ENCODE data around the gene GNB1. TPM values are rescaled to one million over a fixed set of nuclear protein-coding genes. Genes with fewer than 3 reads are reported as not detected.

GNB1 gene
- total RNA-seq, 4 donors from 2014 or later: 112 to 266 (median 236) TPM

Other genes with a start within 250 kb of the GNB1 start
- gene CDK11B, start 232.1 kb downstream of the GNB1 start, total RNA-seq: 100 to 1,000 TPM in 1 of 4 donors, 10 to 100 TPM in 3; 25.7 to 124 (median 40.9) TPM
- gene SLC35E2B, start 198.3 kb downstream of the GNB1 start, total RNA-seq: 100 to 1,000 TPM in 2 of 4 donors, 10 to 100 TPM in 2; 76.9 to 132 (median 103) TPM
- 100 to 1,000 TPM; 129 to 269 (median 199) TPM for gene CDK11A, start 166.7 kb downstream of the GNB1 start, total RNA-seq
- 100 to 1,000 TPM; 115 to 210 (median 162) TPM for gene NADK, start 112.6 kb downstream of the GNB1 start, total RNA-seq
- not detected for gene CALML6, start 24.2 kb upstream of the GNB1 start, total RNA-seq
- gene TMEM52, start 28.2 kb upstream of the GNB1 start, total RNA-seq: 10 to 100 TPM in 1 of 4 donors, 1 to 10 TPM in 3; 2.2 to 11.6 (median 6.4) TPM
- 1 to 10 TPM in 1 of 4 donors, under 1 TPM in 2, not detected in 1; 0.35 to 1.1 (median 0.83) TPM for gene CFAP74, start 112.7 kb upstream of the GNB1 start, total RNA-seq
- not detected for gene GABRD, start 128.3 kb upstream of the GNB1 start, total RNA-seq
- gene PRKCZ, start 159.3 kb upstream of the GNB1 start, total RNA-seq: 100 to 1,000 TPM in 2 of 4 donors, 10 to 100 TPM in 2; 51.2 to 105 (median 93.6) TPM